Osteoblast (primary cell): Measurements from ENCODE around the gene HLTF. TPM values are rescaled to one million over a fixed set of nuclear protein-coding genes. Genes with fewer than 3 reads are reported as not detected.

Source experiments
- DNase-seq: peaks from one replicate; pipeline ENCODE4 v3.0.0; 2011; ENCODE audit warnings: low spot score, mixed read lengths; ENCODE audit not compliant: insufficient read length; ENCODE audit errors: missing footprints
- H2AFZ ChIP-seq: 2 replicates; pipeline ENCODE4 v1.6.0; 2011; ENCODE audit warnings: mild to moderate bottlenecking, low read length
- H3K27ac ChIP-seq: 2 replicates; pipeline ENCODE4 v1.5.1; 2011; ENCODE audit warnings: mild to moderate bottlenecking, low read depth, low read length, moderate library complexity
- H3K27me3 ChIP-seq: 2 replicates; pipeline ENCODE4 v1.6.0; 2012; ENCODE audit warnings: mild to moderate bottlenecking, control low read depth, inconsistent platforms, low read length, moderate library complexity; ENCODE audit not compliant: insufficient read depth
- H3K36me3 ChIP-seq: 2 replicates; pipeline ENCODE4 v1.5.1; 2011; ENCODE audit warnings: mild to moderate bottlenecking, low read length, control low read depth, moderate library complexity; ENCODE audit not compliant: insufficient read depth
- H3K4me1 ChIP-seq: 2 replicates; pipeline ENCODE4 v1.5.1; 2011; ENCODE audit warnings: mild to moderate bottlenecking, low read length, control low read depth, moderate library complexity; ENCODE audit not compliant: insufficient read depth
- H3K4me2 ChIP-seq: 2 replicates; pipeline ENCODE4 v1.6.0; 2011; ENCODE audit warnings: mild to moderate bottlenecking, low read length; ENCODE audit not compliant: insufficient read depth
- H3K4me3 ChIP-seq: fragments of 200-600 bp; sonication (generic); 3 replicates; pipeline ENCODE4 v1.5.1; 2012; ENCODE audit warnings: mild to moderate bottlenecking, low read length, inconsistent platforms; ENCODE audit not compliant: insufficient read depth
- H3K79me2 ChIP-seq: 2 replicates; pipeline ENCODE4 v1.6.0; 2012; ENCODE audit warnings: mild to moderate bottlenecking, low read length, control low read depth, inconsistent platforms; ENCODE audit not compliant: insufficient read depth
- H3K9me3 ChIP-seq: 2 replicates; pipeline ENCODE4 v1.5.1; 2011; ENCODE audit warnings: low read depth, low read length, control low read depth
- H4K20me1 ChIP-seq: 2 replicates; pipeline ENCODE4 v1.6.0; 2012; ENCODE audit warnings: mild to moderate bottlenecking, low read length, control low read depth; ENCODE audit not compliant: insufficient read depth
- total RNA-seq: library from RNA; depleted of rRNA; stranded (reverse); fragments of >200 nt; gene quantifications from 2 replicates; pipeline ENCODE4 v1.2.3, GENCODE V29; 2012
- TF ChIP-seq, protein P1 (sequence below): IDR thresholded peaks from 2 replicates; pipeline ENCODE4 v1.5.1; 2011; ENCODE audit warnings: mild to moderate bottlenecking, low read depth, low read length, moderate library complexity; ENCODE audit errors: extremely low read depth

The HLTF gene
- total RNA-seq, 1 donor, result 42.0 TPM

DNA sequence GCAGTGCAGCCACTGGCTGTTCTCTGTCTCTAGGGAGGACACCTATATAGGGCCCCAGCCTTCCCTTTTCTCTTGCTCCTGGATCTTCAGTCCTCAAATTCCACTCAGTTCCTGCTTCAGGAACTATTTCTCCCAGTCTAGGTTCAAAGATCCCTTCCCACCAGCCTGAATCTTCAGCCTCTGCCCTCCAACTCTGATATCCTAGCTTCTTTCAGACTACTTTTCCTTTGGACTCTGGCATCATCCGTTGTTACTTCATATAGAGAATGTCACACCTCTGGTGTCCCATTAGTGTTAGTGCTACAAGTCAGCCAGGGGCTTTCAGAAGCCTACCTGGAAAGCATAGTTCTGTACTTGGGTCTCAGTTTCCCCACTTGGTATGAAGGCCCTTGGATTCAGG is 33.1 kb upstream of the HLTF start:
- Histone ChIP-seq H3K4me1 (no peaks in the 10 kb centered on the region), H3K36me3 (no peaks in the 10 kb centered on the region), H3K4me3 (no peak overlapping the region), H3K27me3 (no peaks in the 10 kb centered on the region), H4K20me1 (no peaks in the 10 kb centered on the region), H3K27ac (no peak overlapping the region), H2AFZ (no peak overlapping the region), H3K79me2 (no peaks in the 10 kb centered on the region), H3K4me2 (no peak overlapping the region), H3K9me3 (no peaks in the 10 kb centered on the region)
- TF ChIP-seq, protein P1, sequence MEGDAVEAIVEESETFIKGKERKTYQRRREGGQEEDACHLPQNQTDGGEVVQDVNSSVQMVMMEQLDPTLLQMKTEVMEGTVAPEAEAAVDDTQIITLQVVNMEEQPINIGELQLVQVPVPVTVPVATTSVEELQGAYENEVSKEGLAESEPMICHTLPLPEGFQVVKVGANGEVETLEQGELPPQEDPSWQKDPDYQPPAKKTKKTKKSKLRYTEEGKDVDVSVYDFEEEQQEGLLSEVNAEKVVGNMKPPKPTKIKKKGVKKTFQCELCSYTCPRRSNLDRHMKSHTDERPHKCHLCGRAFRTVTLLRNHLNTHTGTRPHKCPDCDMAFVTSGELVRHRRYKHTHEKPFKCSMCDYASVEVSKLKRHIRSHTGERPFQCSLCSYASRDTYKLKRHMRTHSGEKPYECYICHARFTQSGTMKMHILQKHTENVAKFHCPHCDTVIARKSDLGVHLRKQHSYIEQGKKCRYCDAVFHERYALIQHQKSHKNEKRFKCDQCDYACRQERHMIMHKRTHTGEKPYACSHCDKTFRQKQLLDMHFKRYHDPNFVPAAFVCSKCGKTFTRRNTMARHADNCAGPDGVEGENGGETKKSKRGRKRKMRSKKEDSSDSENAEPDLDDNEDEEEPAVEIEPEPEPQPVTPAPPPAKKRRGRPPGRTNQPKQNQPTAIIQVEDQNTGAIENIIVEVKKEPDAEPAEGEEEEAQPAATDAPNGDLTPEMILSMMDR, result no peak
- no peak for DNase-seq

DNA sequence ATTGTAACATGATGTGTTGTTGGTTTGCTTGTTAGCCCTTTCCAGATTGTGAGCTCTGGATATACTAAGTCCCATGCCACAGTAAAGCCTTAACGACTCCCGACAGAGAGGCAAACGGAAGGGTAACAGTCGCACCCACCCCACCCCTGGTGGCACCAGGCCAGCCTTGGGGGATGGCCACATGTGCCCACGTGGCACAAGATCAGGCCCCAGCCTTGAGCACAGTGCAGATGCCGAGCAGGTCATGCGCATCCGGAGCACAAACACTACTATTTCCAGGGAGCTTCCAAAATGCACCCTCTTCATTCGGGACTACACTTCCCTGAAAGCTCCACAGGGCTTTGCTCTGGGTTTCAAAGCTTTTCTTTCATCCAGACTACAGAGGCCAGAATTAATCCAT is 32.4 kb upstream of the HLTF start:
- Histone ChIP-seq H3K27me3 (no peaks in the 10 kb centered on the region), H3K9me3 (no peaks in the 10 kb centered on the region), H4K20me1 (no peaks in the 10 kb centered on the region), H3K4me1 (no peaks in the 10 kb centered on the region), H3K79me2 (no peaks in the 10 kb centered on the region), H3K27ac (no peak overlapping the region), H2AFZ (no peak overlapping the region), H3K36me3 (no peaks in the 10 kb centered on the region), H3K4me3 (no peak overlapping the region), H3K4me2 (no peak overlapping the region)
- TF ChIP-seq, protein P1, result no peak
- DNase-seq, result no peak

DNA sequence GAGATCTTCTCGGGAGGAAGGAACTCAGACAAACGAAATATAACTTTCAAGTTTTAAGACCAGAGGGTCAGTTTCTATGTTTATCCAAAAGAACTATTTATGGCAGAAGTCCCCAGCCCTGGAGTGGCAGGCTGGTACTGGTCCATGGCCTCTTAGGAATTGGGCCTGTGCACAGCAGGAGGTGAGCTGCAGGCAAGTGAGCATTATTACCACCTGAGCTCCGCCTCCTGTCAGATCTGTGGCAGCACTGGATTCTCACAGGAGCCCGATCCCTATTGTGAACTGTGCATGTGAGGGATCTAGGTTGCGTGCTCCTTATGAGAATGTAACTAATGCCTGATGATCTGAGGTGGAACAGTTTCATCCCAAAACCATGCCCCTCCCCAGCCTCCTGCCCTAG is 28.8 kb upstream of the HLTF start:
- no peaks in the 10 kb centered on the region for H3K79me2 ChIP-seq

DNA sequence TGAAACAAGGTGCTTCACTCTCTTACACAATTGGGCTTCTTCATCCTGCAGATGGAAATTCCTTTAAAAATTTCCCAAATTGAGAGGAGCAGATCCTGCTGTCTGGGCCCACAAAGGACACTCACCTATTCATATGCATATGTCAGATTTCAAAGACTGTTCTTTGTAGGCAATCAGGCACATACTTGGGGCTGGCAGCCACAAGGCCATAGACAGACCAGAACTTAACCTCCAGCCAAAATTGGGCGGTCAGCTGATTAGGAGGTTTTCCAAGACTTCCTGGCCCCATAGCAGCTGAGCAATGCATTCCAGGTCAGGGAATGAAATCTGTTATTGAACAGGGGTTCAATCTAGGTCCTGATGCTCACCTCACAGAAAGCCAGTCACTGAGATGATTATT is 28.1 kb upstream of the HLTF start:
- Histone ChIP-seq H3K4me2 (no peak overlapping the region), H3K79me2 (no peaks in the 10 kb centered on the region), H3K4me3 (no peak overlapping the region), H3K27ac (no peak overlapping the region), H3K4me1 (no peaks in the 10 kb centered on the region), H3K9me3 (no peaks in the 10 kb centered on the region), H3K36me3 (no peaks in the 10 kb centered on the region), H3K27me3 (no peaks in the 10 kb centered on the region), H4K20me1 (no peaks in the 10 kb centered on the region), H2AFZ (peak overlapping the region; percentile 13)
- peak; percentile 31 for DNase-seq
- TF ChIP-seq, protein P1, result no peak

More for the DNA sequence above, 28.8 kb upstream of the HLTF start:
- Histone ChIP-seq H3K27me3 (no peaks in the 10 kb centered on the region), H2AFZ (no peak overlapping the region), H3K9me3 (no peaks in the 10 kb centered on the region), H3K4me3 (no peak overlapping the region), H4K20me1 (no peaks in the 10 kb centered on the region), H3K36me3 (no peaks in the 10 kb centered on the region), H3K27ac (no peak overlapping the region), H3K4me2 (no peak overlapping the region), H3K4me1 (no peaks in the 10 kb centered on the region)
- TF ChIP-seq, protein P1, result no peak
- no peak for DNase-seq
